GM12878 (cell line): ENCODE measurements around the gene EHF. TPM values are rescaled to one million over a fixed set of nuclear protein-coding genes. Genes with fewer than 3 reads are reported as not detected.

Experiments
- ATAC-seq: fragments of 200-7000 bp; cut with Tn5 transposase; 3 replicates; pipeline ENCODE4 v1.9.1; 2020; ENCODE audit warnings: mild to moderate bottlenecking, moderate library complexity
- BruUV-seq: library from RNA; stranded (reverse); fragments of 400-500 nt; replicated peaks from 2 replicates; lab custom pipeline; 2021; lab: Mats Ljungman, UMichigan
- CTCF ChIA-PET: fragments of 300-600 bp; sonication (Branson Sonifier 250); formaldehyde crosslinking; extraction: SDS; loops from one replicate; lab custom pipeline; 2021; ENCODE audit warnings: inconsistent platforms; lab: Yijun Ruan, JAX
- POLR2A ChIA-PET: fragments of 350-600 bp; formaldehyde crosslinking; extraction: SDS; loops from one replicate; lab custom pipeline; 2021; ENCODE audit warnings: inconsistent platforms; lab: Charles Lee
- RAD21 ChIA-PET: fragments of 300-600 bp; sonication (Branson Sonifier 250); formaldehyde crosslinking; loops from one replicate; lab custom pipeline; 2023; ENCODE audit warnings: antibody characterized with exemption; ENCODE audit not compliant: unreplicated experiment; lab: Charles Lee
- SMC1A ChIA-PET: fragments of 300-600 bp; sonication (Branson Sonifier 250); formaldehyde crosslinking; loops from one replicate; lab custom pipeline; 2023; ENCODE audit not compliant: unreplicated experiment, uncharacterized antibody; lab: Charles Lee
- DNase-seq: peaks from one replicate; pipeline ENCODE4 v3.0.0-alpha.2; 2011; ENCODE audit warnings: low read depth, low spot score
- FAIRE-seq: peaks from 3 replicates; lab custom pipeline; 2011; peaks lifted over from hg19 to GRCh38; lab: Jason Lieb, UNC
- H2AFZ ChIP-seq: 2 replicates; pipeline ENCODE4 v1.6.0; 2011; ENCODE audit warnings: low read depth, low read length, control low read depth; ENCODE audit not compliant: control insufficient read depth
- H3K27ac ChIP-seq: 2 replicates; pipeline ENCODE4 v1.5.1; 2011; ENCODE audit warnings: control low read depth; ENCODE audit not compliant: control insufficient read depth, insufficient read depth
- H3K27me3 ChIP-seq, 2 experiments: replicated peaks in 1 of 2; 2 replicates each; pipeline versions ENCODE4 v1.6.0 to v1.6.1; 2011; ENCODE audit warnings: low read length in 1 of 2; ENCODE audit not compliant: control insufficient read depth in 2 of 2, insufficient read depth in 2 of 2
- H3K36me3 ChIP-seq, 2 experiments: 2 replicates each; pipeline ENCODE4 v1.5.1; 2011; ENCODE audit warnings: low read length in 1 of 2; ENCODE audit not compliant: control insufficient read depth in 2 of 2, insufficient read depth in 2 of 2
- H3K4me1 ChIP-seq: 2 replicates; pipeline ENCODE4 v1.6.1; 2011; ENCODE audit warnings: mild to moderate bottlenecking, low read length, moderate library complexity, mixed read lengths; ENCODE audit not compliant: control insufficient read depth, insufficient read depth
- H3K4me2 ChIP-seq: 2 replicates; pipeline ENCODE4 v1.6.0; 2011; ENCODE audit warnings: control low read depth; ENCODE audit not compliant: control insufficient read depth, insufficient read depth
- H3K4me3 ChIP-seq: fragments of 200-600 bp; sonication (generic); 2 replicates; pipeline ENCODE4 v1.5.1; 2016
- H3K79me2 ChIP-seq: 2 replicates; pipeline ENCODE4 v1.6.0; 2011; ENCODE audit warnings: low read length; ENCODE audit not compliant: control insufficient read depth, insufficient read depth
- H3K9ac ChIP-seq: 2 replicates; pipeline ENCODE4 v1.8.0; 2011; ENCODE audit warnings: low read length, control low read depth, mixed read lengths; ENCODE audit not compliant: control insufficient read depth, insufficient read depth
- H3K9me3 ChIP-seq: replicated peaks from 3 replicates; pipeline ENCODE4 v1.5.1; 2011; ENCODE audit warnings: mild to moderate bottlenecking, low read length; ENCODE audit not compliant: control insufficient read depth, insufficient read depth
- H4K20me1 ChIP-seq: 2 replicates; pipeline ENCODE4 v1.6.0; 2011; ENCODE audit not compliant: control insufficient read depth, insufficient read depth
- ASH2L ChIP-seq: fragments of 300-600, 200-600 bp; sonication (generic); IDR thresholded peaks from 2 replicates; pipeline ENCODE4 v1.6.1; 2017; ENCODE audit warnings: low read depth, mild to moderate bottlenecking, borderline replicate concordance
- CBX3 ChIP-seq: fragments of 200-600 bp; sonication (generic); IDR thresholded peaks from 2 replicates; pipeline ENCODE4 v1.6.1; 2016; ENCODE audit warnings: low read depth, borderline replicate concordance
- E2F8 ChIP-seq: fragments of 450-650 bp; IDR thresholded peaks from 2 replicates; pipeline ENCODE4 v1.6.1; 2018; ENCODE audit warnings: mild to moderate bottlenecking, low read depth, moderate library complexity; ENCODE audit not compliant: partially characterized antibody
- E4F1 ChIP-seq: fragments of 450-650 bp; IDR thresholded peaks from 2 replicates; pipeline ENCODE4 v1.6.1; 2018; ENCODE audit warnings: borderline replicate concordance, mild to moderate bottlenecking; ENCODE audit not compliant: partially characterized antibody
- HDAC6 ChIP-seq: fragments of 200-600 bp; sonication (generic); IDR thresholded peaks from one replicate; pipeline ENCODE4 v1.8.0; 2017; ENCODE audit warnings: antibody characterized with exemption; ENCODE audit not compliant: unreplicated experiment
- KDM1A ChIP-seq: fragments of 200-600 bp; sonication (generic); IDR thresholded peaks from 2 replicates; pipeline ENCODE4 v1.6.1; 2016; ENCODE audit warnings: borderline replicate concordance
- NFXL1 ChIP-seq: fragments of 450-650 bp; IDR thresholded peaks from 2 replicates; pipeline ENCODE4 v1.6.1; 2017; ENCODE audit warnings: antibody characterized with exemption, mild to moderate bottlenecking, borderline replicate concordance
- POLR2AphosphoS2 ChIP-seq: IDR thresholded peaks from 2 replicates; pipeline ENCODE4 v1.6.1; 2011; ENCODE audit warnings: low read depth, mild to moderate bottlenecking, low read length, improper control_type of control experiment, moderate library complexity
- SKIL ChIP-seq: fragments of 450-650 bp; IDR thresholded peaks from 2 replicates; pipeline ENCODE4 v1.6.1; 2017; ENCODE audit warnings: mild to moderate bottlenecking, low read depth, inconsistent platforms; ENCODE audit not compliant: poor library complexity, severe bottlenecking
- SREBF1 ChIP-seq: IDR thresholded peaks from 2 replicates; pipeline ENCODE4 v1.6.1; 2012; ENCODE audit warnings: mild to moderate bottlenecking, low read length
- STAT3 ChIP-seq: IDR thresholded peaks from 2 replicates; pipeline ENCODE4 v1.6.1; 2011; ENCODE audit warnings: low read depth, low read length, improper control_type of control experiment
- TCF3 ChIP-seq: IDR thresholded peaks from 2 replicates; pipeline ENCODE4 v1.6.1; 2012; ENCODE audit warnings: low read depth, mild to moderate bottlenecking, low read length, borderline replicate concordance; ENCODE audit not compliant: insufficient read depth
- WRNIP1 ChIP-seq: IDR thresholded peaks from 2 replicates; pipeline ENCODE4 v1.6.1; 2011; ENCODE audit warnings: low read depth, low read length, improper control_type of control experiment, borderline replicate concordance
- YBX1 ChIP-seq: fragments of 450-650 bp; IDR thresholded peaks from 2 replicates; pipeline ENCODE4 v1.6.1; 2016; ENCODE audit warnings: antibody characterized with exemption
- ZNF274 ChIP-seq: IDR thresholded peaks from one replicate; pipeline ENCODE4 v1.8.0; 2011; ENCODE audit not compliant: insufficient read length, insufficient read depth
- WGBS: methylation state at CpG from one replicate; pipeline ENCODE4 v1.1.6; 2016; ENCODE audit warnings: low lambda C conversion rate; ENCODE audit not compliant: insufficient replicate concordance, insufficient coverage; ENCODE audit errors: missing lambda C conversion rate; 5-methylcytosine and 5-hydroxymethylcytosine counted together
- in situ Hi-C: fragments of 300-500 bp; cut with MboI; formaldehyde crosslinking; loops from 9 replicates; pipeline ENCODE4 v1.14.3; 2018; ENCODE audit warnings: mixed read lengths
- intact Hi-C: fragments of 100-400 bp; cut with micrococcal nuclease; formaldehyde crosslinking; loops from one replicate; pipeline ENCODE4 v1.14.2; 2022; ENCODE audit not compliant: unreplicated experiment
- polyA plus RNA-seq, 11 experiments: library from polyadenylated mRNA; depleted of rRNA in 4 of 11; unstranded in 6 of 11; stranded (reverse) in 5 of 11; fragments of >200 nt; fragmentation: Nextera tagmentation in 4 of 11; fragmentation: Illumina TruSeq in 1 of 11; extraction: Ambion mirVana in 4 of 11; extraction: Trizol in 1 of 11; gene quantifications; 1 replicate in 1 of 11; 2 replicates in 10 of 11; pipeline versions ENCODE4 v1.2.1 to v1.2.3, GENCODE V29; 2011 to 2016; ENCODE audit warnings: inconsistent platforms in 2 of 11, missing spikeins in 2 of 11, low read depth in 1 of 11
- total RNA-seq, 4 experiments: library from RNA; depleted of rRNA in 3 of 4; stranded (reverse); fragments of >200 nt in 3 of 4; fragmentation: Illumina TruSeq in 1 of 4; extraction: Trizol in 1 of 4; gene quantifications; 2 replicates each; pipeline versions ENCODE4 v1.2.1 to v1.2.3, GENCODE V29; 2013 to 2021

EHF gene
- total and polyA plus RNA-seq, 10 of the 15 experiments (the other 5 are each of a cell fraction or from before 2014, with no cell fraction given) = 0.04 to 0.33 (median 0.06) TPM; not detected in 6

GRCh38 chr11:34633990-34634693, 13.2 kb downstream of the EHF start (continued):
- TF ChIP-seq STAT3 (no peak), SKIL (no peak), NFXL1 (no peak), ZNF274 (no peak), POLR2AphosphoS2 (no peak)

GRCh38 chr11:34634694-34635062, 13.8 kb downstream of the EHF start:
- H3K4me2 ChIP-seq = no peak overlapping the region
- H3K9ac ChIP-seq = no peak overlapping the region
- H3K4me3 ChIP-seq = no peak overlapping the region
- ATAC-seq = no peak; the same call in 2 of the 3 replicates
- ChIA-PET CTCF (no interaction called here), RAD21 (interaction anchor here (1.4 kb wide), 1 partner anchor 16 kb away, joined by 3 read pairs; no protein-coding TSS in a partner anchor), POLR2A (no interaction called here), SMC1A (interaction anchor here (0.6 kb wide), 1 partner anchor 32 kb away, joined by 3 read pairs; no protein-coding TSS in a partner anchor)
- BruUV-seq = no TSS peak
- no peak overlapping the region for H2AFZ ChIP-seq
- H3K79me2 ChIP-seq = no peaks in the 10 kb centered on the region
- H4K20me1 ChIP-seq = no peaks in the 10 kb centered on the region
- H3K4me1 ChIP-seq = peaks cover 10% of the 10 kb centered on the region
- H3K9me3 ChIP-seq = no peaks in the 10 kb centered on the region
- H3K27me3 ChIP-seq = no peaks in the 10 kb centered on the region; a peak in 1 of 4 replicates
- intact Hi-C loops (no loop called here), in situ Hi-C loops (no loop called here)
- 16% methylated on average over 2 of the region's 2 CpGs for WGBS
- no peak for DNase-seq
- no peak for FAIRE-seq
- H3K27ac ChIP-seq = no peak overlapping the region
- H3K36me3 ChIP-seq = no peaks in the 10 kb centered on the region
- TF ChIP-seq ASH2L (no peak), TCF3 (no peak), YBX1 (no peak), SREBF1 (no peak), CBX3 (no peak), HDAC6 (no peak), WRNIP1 (no peak), KDM1A (no peak), E4F1 (no peak), E2F8 (no peak)
